CD4-positive, alpha-beta T cell treated with Interleukin-2 at 100 ng/mL for 4 hours (primary cell): Measurements from ENCODE around the gene MYBBP1A.

Experiments used
- DNase-seq: peaks from one replicate; pipeline ENCODE4 v3.0.0-alpha.2; 2020; ENCODE audit warnings: low spot score

Gene MYBBP1A

DNA sequence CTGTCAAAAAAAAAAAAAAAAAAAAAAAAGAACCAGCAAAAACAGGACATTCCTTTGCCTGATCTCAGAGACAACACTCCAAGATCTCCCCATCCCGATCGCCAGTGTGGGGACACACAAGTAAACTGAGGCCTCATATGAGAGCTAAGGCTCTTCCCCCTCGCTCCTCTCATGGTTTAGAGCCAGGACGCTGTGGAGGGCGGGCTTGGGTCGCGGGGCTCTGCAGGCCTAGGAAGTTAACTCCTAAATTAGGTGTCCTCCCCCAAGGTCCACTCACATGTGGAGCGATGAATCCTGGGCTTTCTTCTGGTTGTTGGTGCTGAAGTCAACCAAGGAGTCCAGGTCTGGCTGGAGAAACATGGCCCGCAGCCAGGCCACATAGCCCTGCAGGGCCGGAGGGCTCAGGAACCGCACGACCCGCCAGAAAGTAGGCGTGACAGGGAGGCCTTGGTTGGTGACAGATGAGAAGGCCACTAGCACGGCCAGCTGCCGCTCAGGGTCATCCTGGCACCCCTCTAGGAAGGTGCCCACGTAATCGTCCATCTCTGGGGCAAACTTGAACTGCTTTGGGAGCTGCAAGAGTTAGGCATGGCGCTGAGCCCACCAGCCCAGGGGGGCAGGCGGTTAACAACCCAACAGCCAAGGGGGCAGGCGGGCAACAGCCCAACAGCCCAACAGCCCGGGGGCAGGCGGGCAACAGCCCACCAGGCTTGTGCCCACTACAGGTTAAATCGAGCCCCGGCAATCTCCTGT, 5.2 kb downstream of the MYBBP1A start:
- DNase-seq, result no peak

DNA sequence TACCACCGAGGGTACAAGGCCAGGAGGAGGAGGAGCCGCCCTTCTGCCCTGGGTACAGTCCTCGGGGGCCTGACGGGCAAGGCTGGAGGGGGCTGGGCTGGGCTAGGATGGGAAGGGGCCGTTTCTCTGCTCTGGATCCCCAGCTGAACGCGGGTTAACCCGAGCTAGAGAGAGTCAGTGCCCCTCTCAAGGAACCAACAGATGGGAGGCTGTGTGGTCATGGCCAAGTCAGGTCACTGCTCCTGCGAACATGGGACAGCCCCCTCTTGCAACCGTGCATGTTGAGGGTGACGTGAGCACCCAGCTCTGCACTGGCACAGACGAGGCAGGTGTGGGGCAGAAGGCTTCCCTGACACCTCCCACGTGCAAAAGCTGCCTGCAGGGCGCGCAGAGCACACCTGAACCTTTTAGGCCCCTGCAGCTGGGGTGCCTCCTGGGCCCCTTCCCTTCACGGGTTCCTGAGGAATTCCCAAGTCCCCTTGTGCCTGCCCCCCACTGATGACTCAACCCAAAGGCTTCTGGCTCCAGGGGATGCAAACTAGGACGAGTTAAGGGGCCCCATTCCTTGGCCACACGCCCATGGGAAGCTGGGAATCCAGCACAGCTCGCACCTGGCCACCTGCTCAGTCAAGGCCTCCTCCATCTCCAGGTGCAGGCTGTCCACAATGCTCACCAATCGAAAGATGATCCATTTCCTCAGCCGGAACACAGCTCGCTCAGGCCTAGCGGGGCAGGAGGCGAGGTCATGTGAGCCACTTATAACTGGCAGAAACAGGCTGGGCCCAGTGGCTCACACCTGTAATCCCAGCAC, 6.3 kb downstream of the MYBBP1A start:
- DNase-seq, result no peak

DNA sequence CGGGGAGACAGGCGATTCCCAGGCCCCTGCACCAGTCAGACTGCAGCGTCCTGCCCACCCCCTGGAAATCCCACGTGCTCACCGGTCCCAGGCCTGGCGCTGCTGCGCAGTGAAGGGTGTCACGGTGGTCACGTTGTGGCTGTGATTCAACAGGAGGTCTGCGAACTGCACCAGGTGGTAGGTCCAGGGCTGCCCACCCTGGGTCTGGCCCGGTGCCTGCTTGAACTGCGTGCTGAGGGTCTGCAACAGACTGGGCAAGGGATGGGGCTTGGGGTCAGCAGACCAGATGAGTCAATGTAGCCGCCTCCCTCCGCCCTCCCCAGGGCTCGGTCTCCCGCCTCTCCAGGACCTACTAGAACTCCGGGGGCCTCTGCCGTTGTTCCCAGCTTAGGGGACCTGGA, 7.1 kb downstream of the MYBBP1A start:
- no peak for DNase-seq

DNA sequence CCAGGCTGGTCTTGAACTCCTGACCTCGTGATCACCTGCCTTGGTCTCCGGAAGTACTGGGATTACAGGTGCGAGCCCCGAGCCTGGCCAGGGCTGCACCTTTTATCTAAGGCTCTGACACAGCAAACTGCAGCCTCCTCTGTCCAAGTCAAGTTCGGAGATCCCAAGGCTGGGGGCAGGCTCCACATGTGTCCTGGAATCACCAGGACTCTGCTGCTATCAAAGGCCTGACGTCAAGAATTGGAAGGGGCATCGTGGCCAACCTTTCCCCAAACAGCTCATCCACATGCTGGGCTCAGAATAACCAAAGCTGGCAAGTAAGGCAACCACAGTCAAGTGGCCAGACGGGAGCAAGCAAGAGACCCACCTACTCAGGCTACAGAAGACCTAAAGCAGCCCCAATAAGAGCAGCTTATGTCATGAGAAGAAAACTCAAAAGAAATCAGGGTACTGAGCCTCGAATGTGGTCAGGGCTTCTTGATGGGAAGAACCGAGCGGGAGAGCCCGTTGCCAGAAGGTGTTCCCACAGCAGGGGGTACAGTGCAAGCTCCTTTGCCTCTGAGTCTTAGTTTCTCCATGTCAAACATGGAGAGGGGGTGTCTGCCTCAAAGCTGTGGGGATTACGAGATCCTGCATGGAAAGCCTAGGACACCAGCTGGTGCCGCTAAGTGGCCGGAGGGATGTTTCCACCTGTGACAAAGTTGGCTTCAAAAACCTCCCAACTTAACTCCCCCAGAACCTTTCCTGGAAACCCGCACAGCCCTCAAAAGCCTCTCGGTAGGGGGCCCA, 7.9 kb downstream of the MYBBP1A start:
- no peak for DNase-seq

DNA sequence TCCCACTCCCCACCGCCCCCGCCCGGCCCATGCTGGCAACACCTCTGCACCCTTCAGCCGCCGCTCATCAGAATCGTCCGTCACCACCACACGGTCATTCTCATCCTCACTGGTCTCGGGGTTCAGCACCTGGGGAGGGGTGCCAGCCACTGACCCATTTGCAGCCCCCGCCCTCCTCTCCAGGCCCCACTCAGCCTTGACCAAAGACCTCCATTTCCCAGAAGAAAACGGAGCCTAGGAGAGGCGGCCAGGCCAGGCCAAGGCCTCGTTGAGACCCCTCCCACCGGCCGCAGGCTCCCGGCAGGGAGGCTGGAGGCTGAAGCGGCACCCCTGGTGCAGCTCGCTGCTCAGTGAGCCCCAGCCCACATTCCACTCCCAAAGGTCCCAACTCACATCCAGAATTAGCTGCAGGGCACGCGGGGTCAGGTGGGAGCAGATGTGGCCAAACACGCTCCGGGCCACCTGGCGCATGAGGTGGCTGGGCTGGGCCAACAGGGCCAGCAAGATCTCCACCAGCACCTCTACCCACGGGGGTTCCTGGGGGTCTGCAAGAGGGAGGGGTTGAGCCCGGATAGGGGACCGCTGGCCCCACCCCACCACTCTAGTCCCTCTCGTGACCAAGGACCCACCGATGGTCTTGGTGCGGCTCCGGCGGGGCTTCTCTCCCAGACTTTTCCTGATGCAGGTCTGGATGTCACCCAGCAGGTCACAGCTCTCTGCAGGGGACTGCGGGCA, 9.8 kb downstream of the MYBBP1A start:
- no peak for DNase-seq

- no peak for DNase-seq
Observed at GRCh38 chr17:4544951-4545216, 10.3 kb downstream of the MYBBP1A start.

DNA sequence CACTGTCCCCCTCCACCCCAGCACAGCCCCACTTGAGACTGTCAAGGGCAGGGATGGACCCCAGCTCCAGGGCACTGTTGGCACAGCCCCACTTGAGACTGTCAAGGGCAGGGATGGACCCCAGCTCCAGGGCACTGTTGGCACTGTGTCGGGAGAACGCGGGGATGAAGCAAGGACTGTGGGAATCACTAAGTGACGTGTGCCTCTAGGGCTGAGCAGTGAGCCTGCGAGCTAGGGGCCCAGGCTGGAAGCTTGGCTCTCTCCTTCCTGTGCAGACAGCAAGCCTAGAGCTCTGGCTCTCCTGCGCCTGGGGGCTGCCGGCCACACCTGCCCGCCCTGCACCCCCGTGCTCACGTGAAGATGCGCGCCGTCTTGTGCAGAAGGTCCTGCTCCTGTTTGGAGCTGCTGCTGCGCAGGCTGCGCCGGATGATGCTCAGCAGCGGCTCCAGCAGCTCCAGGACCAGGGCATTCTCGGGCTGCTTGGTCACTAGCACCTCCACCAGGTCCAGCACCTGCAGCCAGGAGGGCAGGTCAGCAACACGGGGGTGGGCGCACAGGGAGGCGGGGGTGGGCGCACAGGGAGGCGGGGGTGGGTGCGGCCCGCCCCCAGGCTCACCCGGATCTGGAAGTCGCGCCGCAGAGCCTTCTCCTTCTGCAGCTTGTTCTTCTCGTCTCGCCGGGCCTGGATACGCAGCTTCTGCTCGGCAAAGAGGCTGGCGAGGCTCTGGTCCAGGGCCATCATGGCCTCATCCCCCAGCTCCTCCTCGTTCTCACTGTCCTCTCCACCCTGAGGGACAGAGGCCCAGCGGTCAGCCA, 10.8 kb downstream of the MYBBP1A start:
- DNase-seq, result no peak

GRCh38 chr17:4543557-4544026, 11.6 kb downstream of the MYBBP1A start:
- DNase-seq, result no peak

GRCh38 chr17:4542726-4543191, 12.4 kb downstream of the MYBBP1A start:
- no peak for DNase-seq

GRCh38 chr17:4542003-4542725, 13.0 kb downstream of the MYBBP1A start:
- DNase-seq, result no peak

DNA sequence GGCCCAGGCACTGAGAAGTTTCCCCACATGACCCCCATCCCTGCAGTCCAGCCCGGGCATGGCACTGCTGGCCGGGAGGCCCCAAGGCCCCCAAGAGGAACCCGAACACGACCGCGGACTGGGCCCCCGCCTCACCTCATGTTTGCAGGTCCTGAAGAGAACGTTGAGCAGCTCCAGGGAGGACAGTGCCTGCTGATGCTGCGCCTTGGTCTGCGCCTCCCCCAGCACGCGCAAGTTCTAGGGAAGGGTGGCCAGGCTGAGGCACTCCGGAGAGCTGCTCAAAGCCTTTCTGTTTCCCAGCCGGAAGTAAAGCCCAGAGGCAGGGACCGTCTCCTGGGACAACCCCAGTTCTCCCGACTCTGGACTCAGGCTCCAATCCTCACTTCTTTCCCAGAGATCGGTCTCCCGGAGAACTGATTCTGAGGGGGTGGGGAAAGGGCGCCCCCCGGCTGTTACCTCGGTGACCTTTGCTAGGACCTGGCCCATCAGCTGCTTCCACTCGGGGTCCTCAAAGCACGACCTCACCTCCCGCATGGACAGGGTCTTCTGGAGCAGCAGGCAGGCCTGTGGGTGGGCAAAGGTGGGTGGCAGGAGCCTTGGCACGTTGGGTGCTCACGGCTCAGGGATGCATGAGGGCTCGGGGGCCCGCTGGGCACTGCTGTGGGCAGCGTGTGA, 13.7 kb downstream of the MYBBP1A start:
- DNase-seq, result no peak

- no peak for DNase-seq
Observed at GRCh38 chr17:4540687-4541327, 14.4 kb downstream of the MYBBP1A start.

DNA sequence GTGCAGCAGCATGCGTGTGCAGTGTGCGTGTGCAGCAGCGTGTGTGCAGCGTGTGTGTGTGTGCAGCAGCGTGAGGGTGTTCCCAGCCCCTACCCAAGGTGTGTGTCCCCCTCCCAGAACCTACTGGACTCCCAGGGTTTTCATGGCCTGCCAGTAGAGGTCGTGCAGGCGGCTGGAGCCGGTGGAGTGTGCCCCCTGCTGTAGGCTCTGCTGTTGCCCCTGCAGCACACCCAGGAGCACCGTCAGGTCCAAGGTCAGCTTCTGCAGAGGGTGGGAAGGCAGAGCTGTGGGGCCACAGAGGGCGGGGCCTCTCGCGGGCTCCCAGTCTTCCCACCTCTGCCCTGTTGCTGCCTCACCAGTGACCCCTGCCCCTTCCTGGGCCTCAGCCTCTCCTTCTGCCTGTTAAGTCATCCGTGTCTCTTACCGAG, 14.9 kb downstream of the MYBBP1A start:
- no peak for DNase-seq

DNA sequence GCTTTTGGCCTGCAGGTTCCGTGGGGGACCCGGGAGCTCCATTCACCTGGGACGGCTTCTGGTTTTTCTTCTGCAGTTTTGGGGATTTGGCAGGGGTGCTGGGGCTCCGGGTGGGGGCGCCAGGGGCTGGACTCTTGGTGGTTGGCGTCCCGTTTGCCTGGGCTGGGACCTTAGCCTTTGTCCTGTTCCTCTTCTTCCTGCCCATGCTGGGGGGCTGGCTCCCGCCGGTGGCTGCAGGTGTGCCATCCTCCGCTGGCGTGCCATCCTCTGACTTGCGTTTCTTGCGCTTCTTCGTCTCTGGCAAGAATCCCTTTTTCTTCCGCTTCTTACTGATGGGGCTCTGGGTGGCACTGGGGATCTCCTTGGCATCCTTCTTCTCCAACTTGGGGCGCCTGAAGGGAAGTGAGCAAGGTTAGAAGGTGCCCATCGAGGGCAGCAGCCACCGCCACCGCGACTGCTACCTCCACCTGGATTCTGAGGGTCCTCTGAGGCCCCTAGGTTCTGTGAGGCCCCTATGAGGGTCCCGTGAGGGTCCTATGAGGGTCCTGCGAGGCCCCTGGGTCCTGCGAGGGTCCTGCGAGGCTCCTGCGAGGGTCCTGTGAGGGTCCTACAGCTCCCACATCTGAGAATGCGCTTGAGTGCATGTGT, 15.5 kb downstream of the MYBBP1A start:
- DNase-seq, result no peak

DNA sequence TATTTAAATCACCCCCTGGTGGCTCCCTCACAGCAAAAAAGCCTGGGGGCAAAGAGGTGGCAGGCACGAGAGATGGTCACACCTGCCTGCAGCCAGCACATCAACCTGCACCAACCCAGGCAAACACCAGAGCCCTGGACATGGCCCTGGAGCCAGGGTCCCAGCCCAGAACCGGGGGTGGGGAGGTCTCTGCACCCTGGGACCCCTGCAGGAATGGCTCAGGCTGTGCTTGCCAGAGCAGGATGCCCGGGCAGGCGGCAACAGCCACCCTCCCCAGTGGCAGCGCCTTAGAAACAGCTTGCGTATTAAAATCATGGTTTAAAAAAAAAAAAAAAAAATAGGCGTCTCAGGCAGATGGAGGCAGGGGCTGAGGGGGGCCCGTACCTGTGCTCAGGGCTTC, 16.2 kb downstream of the MYBBP1A start:
- no peak for DNase-seq

- no peak for DNase-seq
Observed at GRCh38 chr17:4538236-4539002, 16.8 kb downstream of the MYBBP1A start.

DNA sequence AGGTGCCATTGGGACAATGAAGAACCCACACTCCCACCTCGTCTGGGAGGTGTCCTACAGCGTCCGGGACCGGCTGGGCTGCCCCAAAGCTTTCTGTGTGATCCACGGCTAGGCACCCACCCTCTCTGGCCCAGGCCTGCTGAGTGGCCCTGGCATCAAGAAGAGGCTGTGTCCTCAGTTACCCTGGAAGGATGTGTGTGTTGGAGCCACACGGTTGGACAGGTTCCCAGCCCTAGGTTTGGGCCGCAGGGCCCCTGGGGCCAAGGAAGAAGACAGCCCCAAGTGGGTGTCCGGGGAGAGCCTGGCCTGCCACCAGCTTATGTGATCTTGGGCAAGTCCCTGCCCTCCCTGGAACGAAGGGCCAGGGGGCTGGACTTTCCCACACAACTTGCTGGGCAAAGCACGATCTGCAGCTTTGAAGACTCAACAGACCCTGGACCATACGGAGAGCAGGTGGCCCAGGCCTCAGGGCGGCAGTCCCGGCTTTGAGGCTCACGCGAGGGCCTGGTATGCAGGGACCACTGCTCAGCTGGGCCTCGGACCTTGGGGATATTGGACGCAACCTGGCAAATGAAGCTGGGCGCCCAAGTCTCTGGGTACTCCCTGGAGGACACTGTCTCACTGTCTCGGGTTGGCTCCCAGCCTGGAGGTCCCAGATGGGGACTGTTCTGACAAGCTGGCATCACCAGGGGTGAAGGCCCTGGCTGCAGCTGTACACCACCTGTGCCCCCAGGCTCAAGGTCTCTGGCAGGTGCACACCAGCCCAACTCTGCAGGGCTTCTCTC, 17.5 kb downstream of the MYBBP1A start:
- DNase-seq, result no peak
